NCI-H1048 (cell line): ENCODE measurements around the gene CA10.

Experiments
- DNase-seq: peaks from one replicate; lab custom pipeline; 2025; lab: John Stamatoyannopoulos, UW

Gene CA10

DNA sequence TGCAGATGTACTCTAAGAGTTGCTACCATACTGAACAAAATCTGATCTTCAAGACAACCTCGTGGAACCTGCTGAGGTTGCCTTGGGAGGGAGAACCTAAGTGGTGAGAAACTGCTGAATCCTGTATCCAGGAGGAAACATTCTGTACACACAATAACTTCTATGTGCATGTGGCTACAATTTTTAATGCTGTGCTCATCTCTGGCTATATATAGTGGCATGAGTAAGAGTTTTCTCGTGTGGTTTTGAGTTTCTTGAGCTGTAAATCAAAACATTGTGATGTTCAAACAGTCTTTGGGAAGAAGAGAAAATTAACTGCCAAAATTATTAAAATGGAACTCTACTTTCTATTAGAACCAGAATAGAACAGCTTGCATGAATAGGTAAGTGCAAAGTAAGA is 206.8 kb downstream of the CA10 start:
- DNase-seq = no peak

DNA sequence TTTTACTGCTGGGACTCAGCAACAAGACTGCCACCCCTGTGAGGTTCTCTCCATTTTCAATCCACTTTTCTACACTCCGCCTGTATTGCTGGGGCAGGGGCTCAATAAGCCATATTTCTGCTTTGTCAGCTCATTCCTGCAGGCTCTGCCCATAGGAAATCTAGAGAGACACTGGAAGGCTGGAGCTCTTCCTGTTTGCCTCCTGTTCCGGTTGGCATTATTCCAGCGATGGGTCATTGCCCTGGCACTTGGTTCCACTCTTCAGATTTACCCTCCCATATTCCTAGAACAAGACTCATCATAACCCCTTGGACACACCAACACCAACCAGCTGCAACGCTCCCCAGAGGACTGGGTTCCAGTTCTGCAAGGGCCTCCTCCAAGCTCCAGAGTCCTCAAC is 210.4 kb downstream of the CA10 start:
- DNase-seq = no peak

DNA sequence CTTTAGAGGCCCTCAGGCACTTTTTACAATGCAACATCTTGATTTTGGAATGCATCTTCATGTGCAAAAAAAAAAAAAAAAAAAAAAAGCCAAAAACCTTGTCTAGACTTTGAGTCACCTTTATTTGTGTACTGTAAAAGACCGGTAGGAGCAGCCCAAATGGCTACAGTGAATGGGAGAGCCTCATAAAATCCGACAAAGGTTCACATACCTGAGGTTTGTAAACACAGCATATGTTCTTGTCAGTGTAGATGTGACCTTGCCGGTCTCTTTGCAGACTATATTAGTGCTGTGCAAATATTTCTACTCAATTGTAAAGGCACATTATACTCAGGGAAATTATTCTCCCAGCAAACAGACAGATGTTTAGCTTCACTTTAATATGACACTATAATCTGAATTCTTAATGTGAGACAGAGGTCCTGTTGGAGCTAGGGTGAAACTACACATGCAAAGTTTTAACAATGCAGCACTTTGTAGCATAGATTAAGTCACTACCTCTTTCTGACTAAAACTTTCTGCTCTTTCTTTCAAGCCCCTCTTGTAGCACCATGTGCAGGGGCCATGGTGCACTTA is 211.3 kb downstream of the CA10 start:
- no peak for DNase-seq

DNA sequence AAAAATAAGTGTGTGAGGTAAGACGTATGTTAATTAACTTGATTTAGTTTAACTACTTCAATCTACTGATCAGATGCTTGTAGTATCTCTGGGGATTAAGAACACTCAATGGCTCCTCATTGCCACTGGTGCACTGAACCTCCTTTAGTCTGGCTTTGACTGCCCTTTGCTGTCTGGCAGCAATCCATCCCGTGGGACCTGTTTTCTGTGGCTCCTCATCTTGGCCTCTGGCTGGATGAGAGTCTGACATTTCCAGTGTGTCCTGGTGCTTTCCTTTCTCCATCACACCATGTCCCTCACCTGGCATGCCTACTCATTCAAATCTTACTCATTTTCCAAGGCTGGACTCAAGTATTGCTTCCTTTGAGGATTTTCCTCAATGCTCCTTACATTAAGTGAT is 212.2 kb downstream of the CA10 start:
- no peak for DNase-seq

DNA sequence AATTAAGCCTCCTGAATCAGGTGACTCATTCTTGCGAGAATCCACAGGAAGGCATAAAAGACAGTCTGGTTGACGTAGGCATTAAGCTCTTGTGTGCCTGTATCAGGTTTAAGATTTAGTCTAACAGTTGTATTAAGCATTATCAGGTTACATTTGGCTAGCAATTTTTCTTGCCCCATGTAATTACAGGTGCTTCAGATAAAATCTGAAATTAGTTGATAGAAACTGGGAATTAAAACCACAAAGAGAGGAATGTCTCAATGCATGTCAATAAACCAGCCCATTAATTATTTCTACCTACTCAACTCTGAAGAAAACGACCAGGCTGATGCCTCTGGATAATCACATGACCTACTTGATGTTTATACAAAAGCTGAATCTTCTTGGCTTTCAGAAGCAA is 217.2 kb downstream of the CA10 start:
- no peak for DNase-seq

DNA sequence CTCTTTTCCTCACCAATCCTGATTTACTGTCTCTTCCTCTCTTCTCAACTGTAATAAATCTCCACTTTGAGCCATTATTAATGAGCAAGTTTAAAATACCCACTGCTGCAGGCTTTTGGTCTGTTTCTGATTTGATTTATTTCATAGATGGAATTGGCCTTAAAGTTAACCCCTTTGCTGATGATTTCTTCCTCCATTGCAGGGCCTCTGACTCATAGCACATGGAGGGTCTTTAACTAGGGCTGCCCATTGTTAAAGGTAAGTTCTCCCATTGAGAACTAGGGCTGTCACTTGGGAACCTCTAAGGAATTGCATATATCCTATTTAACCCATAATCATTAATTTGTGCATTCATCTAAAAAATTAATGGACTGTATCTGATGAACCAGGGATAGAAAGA is 221.2 kb downstream of the CA10 start:
- DNase-seq = no peak

DNA sequence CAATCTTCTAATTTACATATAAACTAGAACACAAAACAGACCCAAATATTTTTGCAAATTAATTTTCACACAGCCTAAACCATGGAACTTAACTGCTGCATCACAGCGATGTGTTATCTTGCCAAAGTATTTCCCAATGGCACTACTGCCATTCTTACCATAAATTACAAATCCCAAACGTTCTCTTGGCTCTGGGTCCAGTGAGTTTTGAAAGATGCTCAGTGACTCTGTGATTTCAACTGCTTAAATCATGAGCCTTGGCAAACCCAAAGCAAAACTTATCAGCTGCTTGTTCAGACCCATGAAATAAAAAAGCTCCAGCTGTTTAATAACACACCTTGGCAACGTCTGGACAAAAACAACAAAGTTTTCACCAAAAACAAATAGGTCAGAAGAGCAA is 223.0 kb downstream of the CA10 start:
- no peak for DNase-seq

DNA sequence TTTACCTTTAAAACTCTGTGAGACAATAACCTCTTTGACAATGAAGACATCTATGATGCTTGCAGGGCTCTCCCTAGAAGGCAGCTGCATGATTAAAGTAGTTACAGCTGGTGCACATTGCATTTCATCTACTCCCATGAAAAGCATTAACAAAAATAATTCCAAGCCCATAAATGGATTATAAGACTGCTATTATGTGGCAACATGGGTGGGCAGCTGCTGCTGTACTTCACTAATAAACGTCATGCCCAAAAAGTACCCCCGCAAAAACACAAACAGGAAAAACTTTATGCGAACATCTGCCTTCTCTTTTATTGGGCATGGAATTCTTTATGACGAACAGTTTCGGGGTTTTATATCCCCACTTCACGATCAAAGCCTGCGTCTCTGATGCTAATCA is 224.9 kb downstream of the CA10 start:
- no peak for DNase-seq

DNA sequence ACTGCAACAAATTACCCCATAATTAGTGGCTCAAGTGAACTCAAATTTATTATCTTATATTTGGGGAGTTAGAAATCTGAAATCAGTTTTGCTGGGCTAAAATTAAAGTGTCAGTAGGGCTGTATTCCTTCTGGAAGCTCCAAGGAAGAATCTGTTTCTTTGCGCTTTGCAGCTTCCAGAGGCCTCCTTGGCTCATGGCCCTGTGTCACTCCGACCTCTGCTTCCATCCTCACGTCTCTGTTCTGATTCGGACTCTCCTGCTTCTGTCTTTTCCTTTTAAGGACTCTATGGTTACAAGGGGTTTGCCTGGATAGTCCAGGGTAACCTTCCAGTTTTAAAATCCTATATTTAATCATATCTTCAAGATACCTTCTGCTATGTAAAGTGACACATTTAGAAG is 232.1 kb downstream of the CA10 start:
- DNase-seq = no peak

DNA sequence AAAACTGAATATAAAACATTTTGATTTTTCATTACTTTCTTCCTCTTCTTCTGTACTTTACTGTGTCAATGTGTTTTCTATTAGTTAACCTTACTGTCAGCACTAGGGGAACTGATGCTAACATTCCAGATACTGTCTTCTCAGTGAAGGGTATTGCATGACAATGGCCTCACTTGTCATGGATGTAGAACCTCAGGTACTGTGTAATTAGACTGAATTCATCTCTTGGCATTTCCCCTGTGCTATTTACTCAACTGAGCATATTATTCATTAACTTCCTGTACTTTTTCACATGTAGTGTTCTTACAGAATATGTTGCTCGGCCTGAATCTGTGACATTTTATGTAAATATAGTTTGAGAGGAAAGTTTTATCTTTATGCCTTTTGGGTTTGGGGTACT is 237.0 kb downstream of the CA10 start:
- DNase-seq = no peak

DNA sequence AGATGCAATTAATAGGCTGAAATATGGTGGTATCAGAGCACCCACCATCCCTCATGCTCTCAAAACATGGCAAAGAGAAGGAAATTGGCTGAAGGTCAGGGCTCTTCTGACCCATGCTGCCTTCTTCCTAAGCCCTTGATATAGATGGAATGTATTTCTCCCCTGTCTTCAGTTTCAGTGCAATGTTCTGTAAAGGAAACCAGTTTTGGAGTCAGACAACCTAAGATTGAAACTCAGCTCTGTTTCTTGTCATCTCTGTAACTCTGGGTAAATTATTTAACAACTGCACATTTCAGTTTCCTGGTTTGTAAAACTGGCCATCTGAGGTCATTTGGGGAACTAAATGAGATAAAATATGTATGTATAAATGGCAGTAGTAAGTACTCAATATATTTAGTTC is 243.9 kb downstream of the CA10 start:
- no peak for DNase-seq

DNA sequence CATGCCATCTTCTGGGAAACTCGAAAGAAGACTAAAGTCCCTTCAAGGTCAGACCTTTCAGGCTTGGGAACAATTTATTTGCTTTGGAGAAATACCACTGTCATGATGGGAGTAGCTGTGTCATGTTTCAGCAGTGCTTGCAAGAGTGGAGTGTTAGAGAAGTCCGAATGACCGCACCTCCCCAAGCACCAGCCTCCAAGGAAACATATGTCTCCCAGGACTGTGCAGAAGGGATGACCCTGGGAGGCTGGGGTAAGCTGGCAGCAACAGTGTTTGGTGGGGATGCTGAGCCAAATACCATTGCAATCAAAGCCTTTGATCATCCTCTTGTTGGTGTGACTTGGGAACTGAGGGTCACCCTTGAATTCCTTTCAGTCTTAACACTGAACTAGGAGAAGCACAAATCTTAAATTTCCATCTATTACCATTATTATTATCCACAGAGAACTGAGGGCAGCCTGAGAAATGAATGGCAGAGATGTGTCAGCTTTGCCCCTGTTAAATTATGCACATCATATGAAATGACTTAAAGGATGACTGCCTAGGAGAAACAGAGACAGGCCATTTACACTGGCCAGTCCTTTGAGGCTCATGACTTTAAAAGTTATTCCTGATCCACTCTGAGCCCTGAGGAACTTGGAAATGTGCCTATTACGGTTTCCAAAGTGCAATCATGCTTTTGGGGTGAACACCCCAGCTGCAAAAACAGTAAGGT is 244.9 kb downstream of the CA10 start:
- no peak for DNase-seq

DNA sequence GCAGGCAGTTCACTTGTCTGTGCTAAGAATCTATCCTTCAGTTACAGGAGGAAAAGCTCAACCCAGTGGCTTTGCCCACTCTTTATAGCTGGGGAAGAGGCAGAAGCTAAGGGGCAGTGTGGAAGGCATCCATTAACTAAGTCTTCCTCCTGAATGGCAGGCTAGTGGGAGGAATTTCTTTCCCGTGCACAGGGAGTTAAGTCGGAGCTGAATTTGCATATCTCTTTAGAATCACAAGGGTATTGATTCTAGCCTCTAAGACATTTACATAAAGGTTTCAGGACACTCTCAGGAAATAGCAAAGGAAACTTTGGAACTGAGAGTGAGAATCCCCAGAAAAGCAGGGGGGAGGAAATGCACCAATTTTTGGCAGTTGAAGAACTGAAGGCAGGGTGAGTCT is 245.6 kb downstream of the CA10 start:
- DNase-seq = no peak

DNA sequence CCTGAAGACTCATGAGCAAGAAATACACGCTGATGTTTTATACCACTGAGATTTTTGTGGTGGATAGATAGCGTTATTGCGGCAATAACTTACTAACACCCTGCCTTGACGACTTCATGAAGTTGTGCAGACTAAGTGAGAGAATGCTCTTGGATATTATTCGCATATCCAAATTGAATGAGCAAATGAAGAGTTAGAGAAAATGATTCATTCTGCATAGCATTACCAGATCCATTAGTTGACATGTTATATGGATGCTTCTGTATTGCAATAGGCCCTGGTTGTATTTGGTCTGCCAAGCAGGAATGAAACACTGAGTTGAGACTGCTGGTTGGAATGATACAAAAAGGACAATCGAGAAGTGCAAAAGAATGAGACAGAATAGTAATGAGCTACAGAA is 247.3 kb downstream of the CA10 start:
- no peak for DNase-seq

DNA sequence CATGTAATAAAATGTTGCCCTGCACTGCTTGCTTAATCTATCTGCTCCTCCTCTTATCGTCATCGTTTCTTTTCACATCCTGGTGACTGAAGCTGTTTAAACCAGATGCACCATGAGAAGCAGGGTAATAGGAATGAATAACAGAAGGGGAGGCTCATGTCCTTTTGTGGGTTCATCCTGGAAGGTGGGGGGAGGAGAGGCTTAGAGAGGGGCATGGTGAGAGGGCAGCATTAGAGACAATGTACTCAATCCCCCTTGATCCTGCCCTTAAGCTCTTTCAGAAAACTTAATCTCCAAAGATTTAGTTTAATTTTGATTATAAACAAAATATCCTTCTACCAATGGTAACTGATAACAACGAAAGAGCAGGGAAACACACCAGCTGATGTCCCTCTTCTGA is 248.5 kb downstream of the CA10 start:
- no peak for DNase-seq

DNA sequence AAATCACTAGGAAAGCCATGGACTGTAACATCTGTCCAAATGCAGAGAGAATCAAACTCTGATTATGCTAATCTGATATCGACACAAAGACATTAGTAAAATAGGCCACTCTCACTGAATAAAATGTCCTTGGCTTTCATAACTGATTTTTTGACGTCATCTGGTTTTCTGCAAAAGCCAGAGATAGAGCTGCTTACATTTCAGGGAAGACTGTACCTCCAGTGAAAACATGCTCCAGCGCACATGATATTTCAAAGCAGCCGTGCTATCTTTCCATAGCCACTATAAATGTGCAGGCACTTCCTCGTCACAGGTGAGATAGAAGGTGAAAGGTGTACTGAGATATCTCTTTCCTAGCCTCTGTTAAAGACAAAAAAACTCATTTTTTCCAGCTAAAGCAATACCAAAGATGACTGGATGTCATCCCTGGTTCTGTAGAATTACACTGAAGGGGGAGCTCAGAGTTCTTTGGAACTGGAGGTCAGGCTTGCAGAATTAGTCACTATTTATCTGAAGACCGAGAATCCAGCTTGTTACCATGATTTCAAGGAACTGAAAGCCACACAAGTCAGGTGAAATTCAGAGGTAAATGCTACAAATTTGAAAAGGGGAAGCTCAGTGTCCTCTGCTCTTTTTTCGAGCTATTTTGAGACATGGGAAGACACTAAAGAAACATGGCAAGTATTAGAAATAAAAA is 249.5 kb downstream of the CA10 start:
- DNase-seq = no peak

DNA sequence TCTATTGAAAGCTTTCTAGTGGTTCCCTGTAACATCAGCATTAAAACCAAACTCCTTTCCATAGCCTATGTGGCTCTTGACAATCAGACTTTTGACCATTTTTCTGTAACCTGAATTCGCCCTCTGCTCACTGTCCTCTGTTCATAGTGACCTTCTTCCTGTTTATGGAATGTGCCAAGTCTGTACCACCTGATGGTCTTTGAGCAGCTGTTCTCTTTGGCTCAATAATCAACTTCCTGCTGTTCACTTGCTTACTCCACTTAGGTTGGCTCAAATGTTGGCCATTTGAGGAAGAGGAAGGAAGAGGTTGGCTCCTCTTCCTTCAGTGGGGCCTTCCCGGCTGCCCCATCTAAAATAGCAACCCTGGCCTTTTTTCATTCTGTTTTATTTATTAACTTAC is 251.5 kb downstream of the CA10 start:
- DNase-seq = no peak

DNA sequence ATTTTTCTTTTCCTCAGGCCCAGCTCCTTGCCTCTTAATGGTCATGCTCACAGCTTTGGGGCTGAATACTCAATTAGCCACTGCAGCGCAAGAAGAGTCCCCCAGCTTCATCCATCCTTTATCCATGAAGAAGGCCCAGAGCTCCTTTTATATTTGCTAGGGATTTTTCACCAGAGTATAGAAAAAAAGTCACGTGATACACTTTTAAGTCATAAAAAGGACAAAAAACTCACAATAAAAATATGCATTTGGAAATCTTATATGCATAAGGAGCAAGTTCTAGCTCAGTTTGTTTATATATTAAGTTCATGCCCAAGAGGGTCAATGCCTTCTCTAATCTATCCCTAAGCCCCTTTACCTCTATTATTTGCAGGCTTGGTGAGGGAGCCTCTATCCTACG is 254.1 kb downstream of the CA10 start:
- no peak for DNase-seq

DNA sequence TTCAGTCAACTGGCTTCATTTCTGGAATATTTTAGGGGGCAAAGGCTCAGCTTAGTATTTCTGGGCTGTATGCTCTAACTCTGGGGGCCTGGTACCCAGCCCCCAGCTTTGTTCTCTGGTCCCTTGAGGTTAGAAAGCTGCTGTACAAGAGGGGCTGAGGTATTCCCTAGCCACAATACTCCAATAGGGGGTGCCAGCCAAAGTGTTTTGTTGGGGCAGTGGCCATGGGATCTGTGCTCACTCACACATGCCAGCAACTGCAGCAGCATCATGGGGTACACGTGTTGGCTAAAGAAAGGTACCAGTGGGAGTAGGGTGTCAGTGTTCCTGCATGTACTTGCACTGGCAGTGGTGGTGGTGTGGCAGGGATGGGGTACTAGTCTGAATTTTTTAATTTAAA is 257.3 kb downstream of the CA10 start:
- no peak for DNase-seq

DNA sequence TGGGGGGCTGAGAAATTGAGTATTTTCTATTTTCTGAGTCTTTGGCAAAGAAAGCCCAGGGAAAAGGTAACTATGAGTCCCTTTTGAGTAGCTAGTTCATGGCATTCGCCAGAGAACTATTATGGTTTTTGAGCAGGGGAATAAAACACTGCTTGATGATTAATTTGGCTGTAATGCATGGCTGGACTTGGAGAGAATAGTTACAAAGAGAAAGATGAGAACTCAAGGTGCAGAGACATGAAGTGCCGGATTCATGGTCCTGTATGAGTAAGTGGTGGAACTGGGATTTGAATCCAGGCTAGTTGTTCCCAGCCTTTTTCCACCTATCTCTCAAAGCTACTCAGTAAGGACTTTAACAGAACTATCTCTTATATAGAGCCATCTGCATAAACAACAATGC is 266.6 kb downstream of the CA10 start:
- DNase-seq = no peak

DNA sequence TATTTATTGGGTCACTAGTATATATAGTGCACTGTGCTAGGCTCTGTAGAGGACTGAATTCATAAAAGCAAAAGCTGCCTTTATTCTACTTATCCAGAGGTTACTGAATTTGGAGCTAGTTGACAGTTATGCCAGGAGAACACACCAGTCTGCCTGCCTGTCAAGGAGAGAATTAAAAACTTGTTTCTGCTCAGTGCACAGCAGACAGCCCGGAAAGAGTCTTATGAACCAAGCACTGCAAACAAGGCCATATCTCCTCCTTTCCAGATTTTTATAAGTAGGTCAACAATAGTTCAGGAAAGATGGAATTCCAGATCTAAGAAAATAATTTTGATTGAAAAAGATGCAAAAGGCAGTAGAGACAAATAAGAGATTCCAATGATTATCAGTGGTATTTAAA is 267.8 kb downstream of the CA10 start:
- DNase-seq = no peak

DNA sequence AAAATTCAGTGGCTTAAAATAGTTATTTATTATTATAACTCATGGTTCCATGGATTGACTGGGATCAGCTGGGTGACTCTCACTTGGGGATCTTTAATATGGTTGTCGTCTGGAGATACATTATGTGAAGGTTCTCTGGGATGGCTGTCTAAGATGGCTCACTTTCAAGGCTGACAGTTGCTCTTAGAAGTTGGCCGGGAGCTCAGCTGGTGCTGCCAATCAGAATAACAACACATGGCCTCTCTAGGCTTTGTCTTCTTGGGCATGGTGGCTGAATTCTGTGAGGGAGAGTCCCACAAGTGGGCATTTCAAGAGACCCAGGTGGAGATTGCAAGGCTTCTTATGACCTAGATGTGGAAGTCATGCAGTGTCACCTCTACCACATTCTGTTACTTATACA is 269.7 kb downstream of the CA10 start:
- DNase-seq = no peak

DNA sequence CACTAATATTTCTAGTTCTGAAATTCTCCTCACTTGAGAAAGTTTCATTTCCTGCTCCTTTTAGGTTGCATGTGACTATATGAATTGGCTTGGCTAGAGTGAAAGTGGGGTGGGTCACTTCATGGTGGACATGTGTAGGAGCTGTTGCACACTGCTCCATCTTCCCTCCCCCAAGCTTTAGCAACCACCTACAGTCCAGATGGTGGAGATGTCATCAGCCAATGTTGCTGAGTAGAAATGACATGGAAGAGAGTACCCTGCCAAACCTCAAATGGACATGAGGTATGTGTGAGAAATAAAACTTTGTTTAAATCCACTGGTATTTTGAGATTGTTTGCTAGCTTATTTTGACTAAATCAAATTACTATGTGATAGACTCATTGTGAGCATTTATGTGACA is 281.5 kb downstream of the CA10 start:
- DNase-seq = no peak

DNA sequence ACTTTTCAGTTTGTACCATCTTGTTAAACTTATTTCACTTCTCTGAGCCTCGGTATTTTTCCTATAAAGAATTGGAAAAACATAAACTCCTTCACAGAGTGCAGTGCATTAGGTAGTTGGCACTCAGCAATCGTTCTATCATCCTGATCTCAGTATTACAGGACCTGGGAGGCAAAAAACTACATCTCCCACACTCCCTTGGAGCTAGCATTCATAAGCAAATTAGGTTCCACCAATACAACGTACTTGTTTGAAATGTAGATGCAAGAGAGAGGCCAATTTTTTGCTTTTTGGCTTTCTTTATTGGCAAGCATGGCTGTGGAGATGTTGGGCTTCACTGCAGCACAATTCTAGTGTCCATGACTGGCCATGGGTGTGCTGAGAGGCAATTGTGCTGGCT is 285.2 kb downstream of the CA10 start:
- no peak for DNase-seq
